Panc1 (cell line): ENCODE results near the gene TXNDC11. TPM values are rescaled to one million over a fixed set of nuclear protein-coding genes. Genes with fewer than 3 reads are reported as not detected.
A peak's percentile ranks its signal among the peaks of the same experiment; 100 is the strongest.

Experiments
- ATAC-seq: fragments of 200-7000 bp; cut with Tn5 transposase; 2 replicates; pipeline ENCODE4 v1.9.1; 2020; ENCODE audit warnings: mild to moderate bottlenecking, moderate library complexity
- BruUV-seq: library from RNA; stranded (reverse); fragments of 400-500 nt; replicated peaks from 2 replicates; lab custom pipeline; 2021; lab: Mats Ljungman, UMichigan
- CTCF ChIA-PET: fragments of 300-600 bp; sonication (Branson Sonifier 250); formaldehyde crosslinking; loops from one replicate; lab custom pipeline; 2022; ENCODE audit warnings: antibody characterized with exemption; lab: Charles Lee
- POLR2A ChIA-PET: fragments of 300-600 bp; sonication (Branson Sonifier 250); formaldehyde crosslinking; loops from one replicate; lab custom pipeline; 2022; ENCODE audit warnings: antibody characterized with exemption; lab: Charles Lee
- DNase-seq: peaks from one replicate; pipeline ENCODE4 v3.0.0-alpha.2; 2010; ENCODE audit warnings: low read depth, low spot score
- H3K27ac ChIP-seq: 2 replicates; pipeline ENCODE4 v1.5.1; 2011; ENCODE audit warnings: mild to moderate bottlenecking, low read length, inconsistent platforms
- H3K27me3 ChIP-seq: fragments of 200-500 bp; sonication (Bioruptor generic); 2 replicates; pipeline ENCODE4 v1.6.0; 2014; ENCODE audit warnings: low read length, inconsistent platforms; ENCODE audit not compliant: control insufficient read depth, insufficient read depth
- H3K36me3 ChIP-seq: fragments of 200-500 bp; sonication (Bioruptor generic); 2 replicates; pipeline ENCODE4 v1.5.1; 2014; ENCODE audit warnings: inconsistent platforms, mild to moderate bottlenecking, low read length, moderate library complexity; ENCODE audit not compliant: control insufficient read depth, insufficient read depth
- H3K4me1 ChIP-seq: 2 replicates; pipeline ENCODE4 v1.5.1; 2011; ENCODE audit warnings: inconsistent platforms, mild to moderate bottlenecking, low read length, moderate library complexity; ENCODE audit not compliant: control insufficient read depth, insufficient read depth
- H3K4me3 ChIP-seq, 2 experiments: 2 replicates each; pipeline ENCODE4 v1.5.1; 2011 to 2012; ENCODE audit warnings: low read depth in 2 of 2, low read length in 2 of 2, mild to moderate bottlenecking in 2 of 2, inconsistent platforms in 1 of 2, moderate library complexity in 1 of 2
- H3K9me3 ChIP-seq: fragments of 200-500 bp; sonication (Bioruptor generic); 2 replicates; pipeline ENCODE4 v1.5.1; 2014; ENCODE audit warnings: low read depth, mild to moderate bottlenecking, inconsistent platforms, low read length, moderate library complexity; ENCODE audit not compliant: control insufficient read depth, insufficient read depth
- CTCF ChIP-seq: fragments of 450-650 bp; IDR thresholded peaks from 2 replicates; pipeline ENCODE4 v1.5.1; 2017; ENCODE audit warnings: mild to moderate bottlenecking
- POLR2AphosphoS5 ChIP-seq: IDR thresholded peaks from 2 replicates; pipeline ENCODE4 v1.6.1; 2012; ENCODE audit warnings: mild to moderate bottlenecking, low read depth, low read length, moderate library complexity
- REST ChIP-seq, 2 experiments: IDR thresholded peaks; 2 replicates each; pipeline ENCODE4 v1.6.1; 2011 to 2012; ENCODE audit warnings: low read depth in 2 of 2, control low read depth in 1 of 2, low read length in 1 of 2, mild to moderate bottlenecking in 1 of 2, moderate library complexity in 1 of 2; ENCODE audit not compliant: insufficient read depth in 1 of 2
- SIN3A ChIP-seq: IDR thresholded peaks from 2 replicates; pipeline ENCODE4 v1.6.1; 2012; ENCODE audit warnings: low read depth, mild to moderate bottlenecking, low read length, moderate library complexity, borderline replicate concordance; ENCODE audit not compliant: insufficient read depth
- TCF7L2 ChIP-seq: IDR thresholded peaks from 2 replicates; pipeline ENCODE4 v1.6.1; 2011; ENCODE audit warnings: mild to moderate bottlenecking, low read depth, low read length, inconsistent platforms
- in situ Hi-C: cut with HindIII; loops from 2 replicates; pipeline ENCODE4 v1.10.0; 2016; ENCODE audit warnings: low sequenced_read_pairs, low pct_unique_long_range_greater_than_20kb
- intact Hi-C: fragments of 100-400 bp; cut with micrococcal nuclease; formaldehyde crosslinking; loops from one replicate; pipeline ENCODE4 v1.10.0; 2022; ENCODE audit not compliant: unreplicated experiment
- total RNA-seq: library from RNA; stranded (reverse); gene quantifications from one replicate; pipeline ENCODE4 v1.2.1, GENCODE V29; 2021; ENCODE audit not compliant: unreplicated experiment

The TXNDC11 gene
- total RNA-seq, 1 experiment from 2014 or later: 30.5 TPM

GRCh38 chr16:11651796-11652195, 90.9 kb downstream of the TXNDC11 start:
- in situ Hi-C loops: no loop called here
- no peak overlapping the region for H3K4me3 ChIP-seq
- no peak overlapping the region for H3K27ac ChIP-seq
- intact Hi-C loops: no loop called here
- CTCF ChIA-PET: no interaction called here
- POLR2A ChIA-PET: interaction anchor here (0.7 kb wide), 1 partner anchor 295 kb away, joined by 11 read pairs; no protein-coding TSS in a partner anchor
- TF ChIP-seq TCF7L2 (no peak), POLR2AphosphoS5 (no peak), CTCF (no peak), REST (IDR thresholded peaks at IDR 0.05; ENCODE audit: insufficient read depth in 1 of 2, low read depth in 2 of 2, low read length in 1 of 2) (no peak), SIN3A (no peak)
- ATAC-seq: no peak
- no peaks in the 10 kb centered on the region for H3K36me3 ChIP-seq
- BruUV-seq: no TSS peak
- no peaks in the 10 kb centered on the region for H3K9me3 ChIP-seq
- no peaks in the 10 kb centered on the region for H3K27me3 ChIP-seq
- no peaks in the 10 kb centered on the region for H3K4me1 ChIP-seq
- no peak for DNase-seq

- H3K36me3 ChIP-seq: no peaks in the 10 kb centered on the region
- TF ChIP-seq CTCF (no peak), REST (IDR thresholded peaks at IDR 0.05; ENCODE audit: insufficient read depth in 1 of 2, low read depth in 2 of 2, low read length in 1 of 2) (no peak), SIN3A (no peak), TCF7L2 (no peak), POLR2AphosphoS5 (no peak)
- intact Hi-C loops (no loop called here), in situ Hi-C loops (no loop called here)
- ATAC-seq (0 out of 2 replicates have a peak, but pooled peaks have one; percentile 22), DNase-seq (no peak)
- H3K27ac ChIP-seq: no peak overlapping the region
- no peaks in the 10 kb centered on the region for H3K27me3 ChIP-seq
- no peak overlapping the region for H3K4me3 ChIP-seq
- no TSS peak for BruUV-seq
- ChIA-PET POLR2A (no interaction called here), CTCF (interaction anchor here (0.6 kb wide), 1 partner anchor 384 kb away, joined by 5 read pairs; no protein-coding TSS in a partner anchor)
- H3K4me1 ChIP-seq: no peaks in the 10 kb centered on the region
- H3K9me3 ChIP-seq: no peaks in the 10 kb centered on the region
These were observed 91.7 kb downstream of the TXNDC11 start for GRCh38 chr16:11650641-11651591.
